GM12872 (cell line): ENCODE measurements around the gene DDX5.

Experiments
- CTCF ChIP-seq: IDR thresholded peaks from 3 replicates; pipeline ENCODE4 v1.5.1; 2011; ENCODE audit warnings: low read depth, mild to moderate bottlenecking, low read length, moderate library complexity; ENCODE audit not compliant: insufficient read depth

Gene DDX5

GRCh38 chr17:64503821-64504768 lies 2.0 kb downstream of the DDX5 start:
- no peak for TF ChIP-seq CTCF

- TF ChIP-seq CTCF, result no peak
Measured at GRCh38 chr17:64503341-64503740, 2.7 kb downstream of the DDX5 start.

- TF ChIP-seq CTCF, result no peak
Measured at GRCh38 chr17:64502809-64503208, 3.3 kb downstream of the DDX5 start.

- TF ChIP-seq CTCF, result no peak
Measured at GRCh38 chr17:64502021-64502420, 4.1 kb downstream of the DDX5 start.

- no peak for TF ChIP-seq CTCF
Measured at GRCh38 chr17:64500862-64501765, 5.0 kb downstream of the DDX5 start.

GRCh38 chr17:64500487-64500859 lies 5.6 kb downstream of the DDX5 start:
- TF ChIP-seq CTCF, result no peak

GRCh38 chr17:64499805-64500486 lies 6.1 kb downstream of the DDX5 start:
- TF ChIP-seq CTCF, result no peak
